Vagina (tissue), 2 donors: ENCODE data around the gene DCC. TPM values are rescaled to one million over a fixed set of nuclear protein-coding genes. Genes with fewer than 3 reads are reported as not detected.
"Not testable (repeated sequence)": the region's sequence is repeated elsewhere in the genome, so short reads cannot be mapped to it uniquely, and the experiment has no call there.

ENCODE experiments used
- DNase-seq, 2 donors: peaks; one replicate each; pipeline ENCODE4 v3.0.0-alpha.2; 2017; ENCODE audit errors: extremely low spot score in 2 of 2
- H3K27ac ChIP-seq: fragments of 200-600 bp; sonication (generic); one replicate; pipeline ENCODE4 v1.5.1; 2019
- H3K27me3 ChIP-seq: fragments of 200-600 bp; sonication (generic); one replicate; pipeline ENCODE4 v1.5.1; 2019
- H3K36me3 ChIP-seq, 2 donors: fragments of 200-600 bp; sonication (generic); one replicate each; pipeline ENCODE4 v1.5.1; 2017 to 2019
- H3K4me1 ChIP-seq: fragments of 200-600 bp; sonication (generic); one replicate; pipeline ENCODE4 v1.5.1; 2019
- H3K4me3 ChIP-seq, 2 donors: fragments of 200-600 bp; sonication (generic); 1 replicate in 1 of 2; 2 replicates in 1 of 2; pipeline ENCODE4 v1.5.1; 2016 to 2019
- H3K9me3 ChIP-seq: fragments of 200-600 bp; sonication (generic); one replicate; pipeline ENCODE4 v1.5.1; 2019
- CTCF ChIP-seq, 3 experiments: fragments of 450-650 bp in 2 of 3; fragments of 200-600 bp in 1 of 3; sonication (generic) in 1 of 3; IDR thresholded peaks; one replicate each; pipeline ENCODE4 v1.5.1; 2017 to 2019; ENCODE audit warnings: antibody characterized with exemption in 3 of 3, mild to moderate bottlenecking in 2 of 3, moderate library complexity in 2 of 3
- POLR2A ChIP-seq, 2 donors: fragments of 450-650 bp; IDR thresholded peaks; one replicate each; pipeline ENCODE4 v1.6.1; 2017; ENCODE audit warnings: antibody characterized with exemption in 2 of 2, mild to moderate bottlenecking in 2 of 2, moderate library complexity in 2 of 2
- POLR2AphosphoS5 ChIP-seq, 2 donors: sonication (generic); formaldehyde crosslinking; IDR thresholded peaks; one replicate each; pipeline ENCODE4 v1.9.0; 2017; ENCODE audit warnings: antibody characterized with exemption in 2 of 2, mild to moderate bottlenecking in 2 of 2, low read depth in 1 of 2; ENCODE audit not compliant: insufficient read depth in 1 of 2
- intact Hi-C: fragments of 100-400 bp; cut with DNase I; formaldehyde crosslinking; loops from one replicate; pipeline ENCODE4 v1.15.1; 2023
- total RNA-seq: library from RNA; depleted of rRNA; stranded (reverse); fragments of >200 nt; gene quantifications from one replicate; pipeline ENCODE4 v1.2.3, GENCODE V29; 2016

Gene DCC
- total RNA-seq, 1 donor from 2014 or later: not detected

DNA sequence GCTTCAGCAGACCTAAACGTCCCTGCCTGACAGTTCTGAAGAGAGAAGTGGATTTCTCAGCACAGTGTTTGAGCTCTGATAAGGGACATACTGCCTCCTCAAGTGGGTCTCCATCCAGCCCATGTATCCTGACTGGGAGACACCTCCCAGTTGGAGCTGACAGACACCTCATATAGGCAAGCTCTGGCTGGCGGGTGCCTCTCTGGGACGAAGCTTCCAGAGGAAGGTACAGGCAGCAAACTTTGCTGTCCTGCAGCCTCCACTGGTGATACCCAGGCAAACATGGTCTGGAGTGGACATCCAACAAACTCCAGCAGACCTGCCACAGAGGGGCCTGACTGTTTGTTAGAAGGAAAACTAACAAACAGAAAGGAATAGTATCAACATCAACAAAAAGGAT lies 1156.0 kb downstream of the DCC start:
- intact Hi-C loops: no loop called here
- DNase-seq: no peak

DNA sequence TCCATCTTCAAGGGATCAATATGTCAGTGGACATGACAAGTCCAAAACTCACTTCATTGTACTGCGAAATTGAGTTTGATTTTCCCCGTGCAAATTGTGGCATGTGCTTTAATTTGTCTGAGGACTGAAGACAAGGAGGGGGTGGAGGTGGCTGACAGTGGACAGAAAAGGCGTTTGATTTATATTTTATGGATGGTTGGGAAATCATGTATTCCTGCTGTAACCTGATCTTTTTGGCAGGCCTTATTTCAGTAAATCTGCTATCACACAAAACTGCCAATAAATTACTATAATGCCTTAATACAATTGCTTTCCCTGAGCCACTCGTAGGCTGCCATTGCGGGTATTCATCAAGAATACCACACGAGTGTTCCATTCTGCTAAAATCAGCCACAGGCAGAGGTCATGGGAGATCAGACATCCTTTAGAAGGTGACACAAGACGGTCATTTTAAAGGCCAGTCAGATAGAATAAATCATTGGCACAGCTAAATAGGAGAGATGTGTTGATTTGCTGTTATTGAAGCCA lies 1164.0 kb downstream of the DCC start:
- Histone ChIP-seq H3K4me1 (no peaks in the 10 kb centered on the region), H3K36me3 (no peaks in the 10 kb centered on the region), H3K9me3 (no peaks in the 10 kb centered on the region), H3K27ac (no peak overlapping the region), H3K4me3 (no peak overlapping the region), H3K27me3 (no peaks in the 10 kb centered on the region)
- no peak for TF ChIP-seq POLR2A (IDR thresholded peaks at IDR 0.05)
- TF ChIP-seq CTCF (IDR thresholded peaks at IDR 0.05): no peak
- no peak for TF ChIP-seq POLR2AphosphoS5 (IDR thresholded peaks at IDR 0.05; ENCODE audit: insufficient read depth in 1 of 2, low read depth in 1 of 2)
- no peak for DNase-seq
- intact Hi-C loops: no loop called here

More for the DNA sequence above, 1156.0 kb downstream of the DCC start:
- no peak overlapping the region for H3K27ac ChIP-seq
- no peak overlapping the region for H3K4me3 ChIP-seq
- H3K36me3 ChIP-seq: no peaks in the 10 kb centered on the region
- TF ChIP-seq POLR2AphosphoS5 (IDR thresholded peaks at IDR 0.05; ENCODE audit: insufficient read depth in 1 of 2, low read depth in 1 of 2) (no peak), POLR2A (IDR thresholded peaks at IDR 0.05) (no peak), CTCF (IDR thresholded peaks at IDR 0.05) (no peak)
- H3K4me1 ChIP-seq: no peaks in the 10 kb centered on the region
- H3K27me3 ChIP-seq: no peaks in the 10 kb centered on the region
- H3K9me3 ChIP-seq: no peaks in the 10 kb centered on the region

- intact Hi-C loops: no loop called here
- no peaks in the 10 kb centered on the region for H3K9me3 ChIP-seq
Measured at GRCh38 chr18:53508529-53508928, 1168.5 kb downstream of the DCC start.

DNA sequence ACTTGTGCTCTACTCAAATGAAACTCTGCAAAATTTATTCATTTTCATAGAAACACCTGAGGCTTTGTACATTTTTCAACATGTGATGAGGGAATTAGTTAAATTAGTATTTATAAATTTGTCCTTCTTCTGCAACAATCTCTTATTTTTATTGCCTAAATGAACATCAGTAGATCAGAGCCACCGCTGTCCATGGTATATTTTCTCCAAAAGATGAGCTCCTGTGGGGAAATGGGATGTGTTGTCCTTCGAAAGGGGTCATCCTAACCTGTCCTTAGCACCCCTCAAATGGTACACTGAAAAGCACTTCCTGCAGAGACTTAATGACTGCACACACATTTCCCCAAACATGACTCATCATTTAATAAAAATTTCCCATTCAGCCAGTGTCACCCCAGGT lies 1169.9 kb downstream of the DCC start:
- Histone ChIP-seq H3K4me1 (no peaks in the 10 kb centered on the region), H3K4me3 (no peak overlapping the region), H3K27me3 (no peaks in the 10 kb centered on the region), H3K9me3 (no peaks in the 10 kb centered on the region), H3K36me3 (no peaks in the 10 kb centered on the region), H3K27ac (no peak overlapping the region)
- no peak for DNase-seq
- intact Hi-C loops: no loop called here
- TF ChIP-seq POLR2A (IDR thresholded peaks at IDR 0.05): no peak
- no peak for TF ChIP-seq CTCF (IDR thresholded peaks at IDR 0.05)
- TF ChIP-seq POLR2AphosphoS5 (IDR thresholded peaks at IDR 0.05; ENCODE audit: insufficient read depth in 1 of 2, low read depth in 1 of 2): no peak

More at GRCh38 chr18:53508529-53508928, 1168.5 kb downstream of the DCC start:
- Histone ChIP-seq H3K36me3 (no peaks in the 10 kb centered on the region), H3K4me1 (no peaks in the 10 kb centered on the region), H3K27me3 (no peaks in the 10 kb centered on the region), H3K4me3 (no peak overlapping the region), H3K27ac (no peak overlapping the region)
- DNase-seq: no peak
- TF ChIP-seq CTCF (IDR thresholded peaks at IDR 0.05) (no peak), POLR2AphosphoS5 (IDR thresholded peaks at IDR 0.05; ENCODE audit: insufficient read depth in 1 of 2, low read depth in 1 of 2) (no peak), POLR2A (IDR thresholded peaks at IDR 0.05) (no peak)

GRCh38 chr18:53511725-53512124 lies 1171.7 kb downstream of the DCC start:
- H3K4me3 ChIP-seq, H3K36me3 ChIP-seq, DNase-seq, H3K27ac ChIP-seq, H3K4me1 ChIP-seq, intact Hi-C loops, H3K27me3 ChIP-seq, H3K9me3 ChIP-seq: not testable (repeated sequence)
